Measurements from ENCODE around the gene ADGRV1.
"Not testable (repeated sequence)": the region's sequence is repeated elsewhere in the genome, so short reads cannot be mapped to it uniquely, and the experiment has no call there.

ADGRV1 gene

DNA sequence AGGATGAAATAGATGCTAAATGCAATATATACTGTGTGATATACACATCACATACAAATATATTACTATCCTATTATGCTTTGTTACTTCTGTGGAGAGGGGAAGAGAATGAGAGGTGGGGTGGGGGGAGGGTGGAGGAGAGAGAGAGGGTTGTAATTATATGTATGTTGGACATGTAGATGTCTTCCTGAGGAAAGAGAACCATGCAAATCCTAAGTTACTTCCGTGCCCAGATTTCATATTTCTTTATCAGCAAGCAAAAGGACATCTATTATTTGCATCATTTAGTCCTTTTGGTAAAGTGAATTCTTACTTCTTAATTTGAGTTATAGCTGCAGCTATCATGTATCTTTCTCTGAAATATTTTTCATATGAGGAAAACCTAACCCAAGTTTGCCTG lies 187.5 kb downstream of the ADGRV1 start:
- no peak for DNase-seq (ENCODE audit: low read depth)

DNA sequence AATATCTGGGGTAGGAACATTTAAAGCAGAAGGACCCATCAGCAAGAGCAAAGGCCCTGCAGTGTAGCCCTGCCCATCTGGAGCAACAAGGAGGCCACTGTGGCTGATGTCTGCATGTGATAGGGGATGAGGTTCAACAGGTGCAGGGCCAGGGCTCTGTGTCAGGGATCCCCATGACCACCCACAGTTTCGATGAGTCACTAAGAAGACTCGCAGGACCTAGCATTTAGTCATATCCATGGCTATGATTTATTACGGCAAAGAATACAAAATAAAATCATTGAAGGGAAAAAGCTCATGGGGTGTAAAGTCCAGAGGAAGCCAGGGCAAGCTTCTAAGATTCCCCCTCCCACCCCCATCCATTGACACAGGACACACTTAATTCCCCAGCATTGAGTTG lies 188.6 kb downstream of the ADGRV1 start:
- DNase-seq (ENCODE audit: low read depth): no peak

DNA sequence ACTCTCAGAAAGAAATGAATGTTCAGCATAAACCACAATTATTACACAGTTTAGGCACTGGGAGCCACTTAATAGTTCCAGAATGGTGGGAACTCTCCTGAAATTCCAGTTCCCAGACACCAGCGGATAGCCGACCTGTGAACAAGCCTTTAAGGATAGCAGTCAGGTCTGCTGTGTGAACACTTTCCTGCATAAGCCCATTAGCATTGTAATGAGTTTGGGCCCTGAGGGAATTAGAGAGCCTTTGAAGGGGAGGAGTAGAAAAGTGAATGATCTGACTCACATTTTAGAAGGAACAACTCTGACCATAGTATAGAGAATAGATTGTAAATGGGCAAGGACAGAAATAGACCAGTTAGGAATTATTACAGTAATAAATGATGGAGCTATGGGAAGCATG lies 189.1 kb downstream of the ADGRV1 start:
- no peak for DNase-seq (ENCODE audit: low read depth)

DNA sequence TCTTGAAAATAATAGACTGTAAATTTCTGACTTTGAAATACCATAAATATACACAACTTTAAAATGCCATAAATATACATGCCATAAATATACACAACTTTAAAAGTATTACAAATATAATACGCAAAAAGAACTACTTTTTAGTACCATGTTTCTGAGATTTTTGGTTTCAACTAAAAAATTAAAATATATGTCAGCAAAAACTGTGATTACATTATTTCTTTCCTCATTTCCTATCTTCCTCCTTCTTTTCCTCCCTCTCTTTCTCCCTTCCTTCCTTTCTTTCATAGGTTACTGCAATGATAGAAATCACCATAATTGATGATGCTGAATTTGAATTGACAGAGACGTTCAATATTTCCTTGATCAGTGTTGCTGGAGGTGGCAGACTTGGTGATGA lies 200.5 kb downstream of the ADGRV1 start:
- DNase-seq (ENCODE audit: low read depth): no peak

DNA sequence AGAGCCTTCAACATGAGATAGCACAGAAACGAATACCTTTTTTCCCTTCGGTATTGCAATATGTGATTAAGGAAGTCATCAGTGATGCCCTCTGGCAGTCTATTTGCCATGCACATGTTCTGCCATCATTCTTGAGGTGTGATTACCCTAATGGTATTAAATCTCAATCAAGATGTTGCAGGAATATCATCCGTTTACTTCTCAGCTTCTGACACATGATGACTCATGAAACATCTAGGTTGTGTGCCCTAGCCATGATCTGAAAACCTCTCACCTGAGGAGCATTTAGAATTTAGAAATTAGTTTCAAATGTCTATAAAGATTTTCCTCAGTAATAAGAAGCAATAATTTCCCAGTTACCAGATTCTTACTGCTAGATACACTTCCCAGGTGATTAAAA lies 209.1 kb downstream of the ADGRV1 start:
- no peak for DNase-seq (ENCODE audit: low read depth)

DNA sequence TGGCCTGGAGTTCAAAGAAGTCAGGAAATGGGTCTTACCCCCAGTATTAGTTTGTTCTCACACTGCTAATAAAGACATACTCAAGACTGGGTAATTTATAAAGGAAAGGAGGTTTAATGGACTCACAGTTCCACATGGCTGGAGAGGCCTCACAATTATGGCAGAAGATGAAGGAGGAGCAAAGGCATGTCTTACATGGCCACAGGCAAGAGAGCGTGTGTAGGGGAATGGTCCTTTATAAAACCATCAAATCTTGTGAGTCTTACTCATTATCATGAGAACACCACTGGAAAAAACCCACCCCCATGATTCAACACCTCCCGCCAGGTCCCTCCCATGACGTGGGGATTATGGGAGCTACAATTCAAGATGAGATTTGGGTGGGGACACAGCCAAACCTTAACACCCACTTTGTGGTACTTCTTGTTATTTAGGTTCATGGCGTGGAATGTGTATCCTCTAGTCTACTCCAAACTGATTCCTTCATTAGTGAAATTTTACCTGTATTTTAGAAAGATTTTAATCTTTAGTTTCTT lies 211.5 kb downstream of the ADGRV1 start:
- not testable (repeated sequence) for DNase-seq (ENCODE audit: low read depth)

DNA sequence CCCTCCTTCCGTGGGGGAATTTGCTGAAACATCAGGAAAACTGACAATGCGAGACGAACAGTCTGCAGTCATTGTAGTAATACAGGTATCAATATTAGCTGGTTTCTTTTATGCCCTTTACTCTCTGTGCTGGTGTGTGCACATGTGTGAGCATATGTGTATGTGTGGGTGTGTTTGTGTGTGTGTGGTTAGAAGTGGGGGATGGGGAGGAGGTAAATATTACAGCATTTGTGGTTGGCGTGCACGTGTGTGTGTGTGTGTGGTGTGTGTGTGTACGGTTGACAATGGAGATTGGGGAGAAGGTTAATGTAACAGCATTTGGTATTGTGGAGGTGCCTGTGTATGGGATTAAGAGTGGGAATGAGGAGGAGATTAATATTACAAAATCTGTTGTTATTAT lies 219.4 kb downstream of the ADGRV1 start:
- no peak for DNase-seq (ENCODE audit: low read depth)

DNA sequence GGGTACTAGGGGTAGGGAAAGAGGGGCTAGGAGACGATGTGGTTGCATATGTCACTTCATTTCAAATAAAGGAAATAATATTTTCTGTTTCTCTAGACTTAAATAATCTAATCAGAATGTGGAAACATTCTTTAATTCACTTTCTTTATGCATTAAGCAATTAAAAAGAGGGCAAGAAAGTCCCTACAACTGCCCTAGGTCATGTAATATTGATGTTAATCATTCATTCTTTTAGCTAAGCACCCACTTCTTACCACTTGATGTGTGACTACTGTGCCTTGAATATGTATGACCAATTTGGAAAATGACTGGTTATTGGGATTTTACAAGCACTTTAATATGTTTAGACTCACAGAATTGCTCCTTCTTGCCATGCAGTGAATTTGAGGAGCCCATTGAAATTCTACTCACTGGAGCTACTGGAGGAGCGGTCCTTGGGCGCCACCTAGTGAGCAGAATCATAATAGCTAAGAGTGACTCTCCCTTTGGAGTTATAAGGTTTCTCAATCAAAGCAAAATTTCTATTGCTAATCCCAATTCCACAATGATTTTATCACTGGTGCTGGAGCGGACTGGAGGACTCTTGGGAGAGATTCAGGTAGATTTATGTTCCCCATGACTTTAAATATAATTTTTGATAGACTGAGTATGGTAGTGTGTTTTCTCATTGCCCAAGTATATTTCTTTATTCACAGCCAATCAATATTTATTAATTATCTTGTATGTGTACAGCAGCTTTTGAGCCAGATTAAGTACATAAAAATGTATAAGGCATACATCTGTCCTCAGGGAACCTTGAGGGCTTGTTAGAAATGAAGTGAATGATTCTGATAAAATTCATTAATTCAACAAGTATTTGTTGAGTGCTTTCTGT lies 225.1 kb downstream of the ADGRV1 start:
- DNase-seq (ENCODE audit: low read depth): peak; percentile 47

DNA sequence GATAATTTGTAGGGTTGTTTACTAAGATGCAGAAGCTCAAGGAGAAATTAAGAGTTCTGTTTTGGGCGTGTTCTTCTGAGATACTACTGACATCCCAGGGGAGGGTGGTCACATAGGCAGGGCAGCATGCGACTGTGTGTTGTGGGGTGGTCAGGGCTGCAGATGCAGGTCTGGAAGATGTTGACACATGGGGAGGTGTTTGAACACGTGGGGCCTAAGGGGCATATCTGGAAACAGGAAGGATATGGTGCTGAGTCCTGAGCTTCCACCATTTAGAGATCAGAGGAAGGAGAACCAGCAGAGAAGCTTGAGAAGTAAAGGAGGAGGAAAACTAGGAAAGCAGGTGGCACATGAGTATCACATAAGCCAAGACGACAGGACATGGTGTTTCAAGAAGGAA lies 228.2 kb downstream of the ADGRV1 start:
- no peak for DNase-seq (ENCODE audit: low read depth)

DNA sequence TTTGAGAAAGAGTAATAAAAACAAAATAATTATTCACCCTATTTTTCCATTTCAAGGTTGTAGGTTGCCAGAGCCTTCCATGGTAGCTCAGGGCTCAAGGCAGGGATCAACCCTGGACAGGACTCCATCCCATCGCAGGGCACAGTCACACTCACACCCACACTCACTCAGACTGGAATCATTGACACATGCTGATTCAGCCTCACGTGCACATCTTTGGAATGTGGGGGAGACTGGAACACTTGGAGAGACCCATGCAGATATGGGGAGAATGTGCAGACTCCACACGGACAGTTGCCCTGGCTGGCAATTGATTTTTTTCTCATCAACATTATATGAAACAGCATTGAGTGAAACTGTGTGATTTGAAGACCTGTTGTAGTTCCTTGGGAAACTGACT lies 234.1 kb downstream of the ADGRV1 start:
- no peak for DNase-seq (ENCODE audit: low read depth)

DNA sequence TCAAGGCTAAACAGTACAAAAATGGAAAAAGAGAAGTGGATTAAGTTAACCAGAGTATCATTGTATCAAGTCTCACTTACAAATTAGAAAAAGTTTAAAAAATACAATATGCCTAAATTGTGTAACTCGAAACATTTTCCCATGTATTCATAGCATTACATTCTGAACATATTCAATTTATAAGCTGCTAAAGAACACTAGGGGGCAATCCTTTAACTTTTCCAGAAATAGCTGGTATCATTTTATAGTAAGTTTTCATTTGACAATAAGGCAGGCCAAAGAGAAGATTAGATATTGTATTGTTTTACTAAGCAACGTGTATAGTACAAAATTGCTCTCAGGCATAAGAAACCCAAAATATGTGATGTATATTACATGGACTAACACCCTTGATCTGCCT lies 234.6 kb downstream of the ADGRV1 start:
- no peak for DNase-seq (ENCODE audit: low read depth)

DNA sequence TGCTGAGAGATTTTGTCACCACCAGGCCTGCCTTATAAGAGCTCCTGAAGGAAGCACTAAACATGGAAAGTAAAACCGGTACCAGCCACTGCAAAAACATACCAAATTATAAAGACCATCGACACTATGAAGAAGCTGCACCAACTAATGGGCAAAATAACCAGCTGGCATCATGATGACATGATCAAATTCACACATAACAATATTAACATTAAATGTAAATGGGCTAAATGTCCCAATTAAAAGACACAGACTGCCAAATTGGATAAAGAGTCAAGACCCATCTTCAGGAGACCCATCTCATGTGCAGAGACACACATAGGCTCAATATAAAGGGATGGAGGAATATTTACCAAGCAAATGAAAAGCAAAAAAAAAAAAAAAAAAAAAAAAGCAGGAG lies 238.3 kb downstream of the ADGRV1 start:
- DNase-seq (ENCODE audit: low read depth): not testable (repeated sequence)

DNA sequence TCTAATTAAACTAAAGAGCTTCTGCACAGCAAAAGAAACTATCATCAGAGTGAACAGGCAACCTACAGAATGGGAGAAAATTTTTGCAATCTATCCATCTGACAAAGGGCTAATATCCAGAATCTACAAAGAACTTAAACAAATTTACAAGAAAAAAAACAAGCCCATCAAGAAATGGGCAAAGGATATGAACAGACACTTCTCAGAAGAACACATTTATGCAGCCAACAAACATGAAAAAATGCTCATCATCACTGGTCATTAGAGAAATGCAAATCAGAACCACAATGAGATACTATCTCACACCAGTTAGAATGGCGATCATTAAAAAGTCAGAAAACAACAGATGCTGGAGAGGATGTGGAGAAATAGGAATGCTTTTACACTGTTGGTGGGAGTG lies 241.5 kb downstream of the ADGRV1 start:
- not testable (repeated sequence) for DNase-seq (ENCODE audit: low read depth)

DNA sequence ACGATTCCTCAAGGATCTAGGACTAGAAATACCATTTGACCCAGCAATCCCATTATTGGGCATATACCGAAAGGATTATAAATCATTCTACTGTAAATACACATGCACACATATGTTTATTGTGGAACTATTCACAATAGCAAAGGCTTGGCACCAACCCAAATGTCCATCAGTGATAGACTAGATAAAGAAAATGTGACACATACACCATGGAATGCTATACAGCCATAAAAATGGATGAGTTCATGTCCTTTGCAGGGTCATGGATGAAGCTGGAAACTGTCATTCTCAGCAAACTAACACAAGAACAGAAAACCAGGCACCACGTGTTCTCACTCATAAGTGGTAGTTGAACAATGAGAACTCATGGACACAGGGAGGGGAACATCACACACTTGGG lies 241.9 kb downstream of the ADGRV1 start:
- not testable (repeated sequence) for DNase-seq (ENCODE audit: low read depth)

DNA sequence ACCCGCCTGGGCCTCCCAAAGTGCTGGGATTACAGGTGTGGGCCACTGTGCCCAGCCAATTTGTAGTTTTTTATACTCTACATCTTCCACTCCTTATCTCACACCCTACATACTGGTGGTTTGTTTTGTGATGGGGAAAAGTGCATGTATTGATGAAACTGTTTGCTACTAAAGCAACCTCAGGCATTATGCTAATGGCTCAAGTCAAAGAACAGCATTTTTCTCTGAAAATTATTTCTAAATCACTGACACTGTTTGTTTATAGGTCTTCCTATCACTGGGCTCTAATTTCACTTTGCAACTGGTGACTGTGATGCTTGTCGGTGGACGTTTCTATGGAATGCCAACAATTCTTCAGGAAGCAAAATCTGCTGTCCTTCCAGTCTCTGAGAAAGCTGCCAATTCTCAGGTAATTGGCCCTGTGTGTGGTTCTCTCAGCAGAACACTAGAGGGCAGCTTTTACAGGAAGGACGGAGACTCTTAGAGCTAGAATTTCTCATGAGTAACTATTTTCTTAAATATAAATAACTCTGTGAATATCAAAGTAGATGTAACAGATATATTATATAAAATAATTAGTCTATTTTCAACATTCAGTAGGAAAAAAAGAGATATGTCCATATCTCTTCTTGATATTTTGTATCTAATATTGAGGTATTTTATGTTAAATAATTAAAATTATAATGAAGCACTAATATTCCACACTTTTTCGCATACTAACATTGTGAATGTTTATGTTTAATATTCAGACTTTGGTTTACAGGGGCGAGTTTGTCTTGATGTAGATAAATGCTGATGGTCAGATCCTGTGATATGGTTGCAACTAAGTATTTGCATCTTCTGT lies 244.1 kb downstream of the ADGRV1 start:
- DNase-seq (ENCODE audit: low read depth): no peak

DNA sequence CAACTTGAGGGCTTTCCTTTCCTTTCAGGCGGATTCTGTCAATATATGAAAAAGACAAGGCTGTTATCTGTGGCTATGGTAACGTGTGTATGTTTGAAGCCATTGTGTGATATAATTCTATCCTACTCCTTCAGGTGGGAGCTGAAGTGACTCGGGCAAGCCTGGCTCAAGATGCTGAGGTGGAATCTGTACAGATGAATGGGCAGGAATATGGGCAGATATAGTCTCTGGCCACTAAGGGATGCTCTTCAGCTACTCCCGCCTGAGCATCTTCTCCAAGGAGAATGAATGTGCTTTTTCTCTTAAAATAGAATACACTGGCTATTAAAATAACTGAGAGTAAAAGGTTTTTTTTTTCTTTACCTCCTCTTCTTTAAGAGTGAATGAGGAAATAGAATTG lies 244.8 kb downstream of the ADGRV1 start:
- no peak for DNase-seq (ENCODE audit: low read depth)

DNA sequence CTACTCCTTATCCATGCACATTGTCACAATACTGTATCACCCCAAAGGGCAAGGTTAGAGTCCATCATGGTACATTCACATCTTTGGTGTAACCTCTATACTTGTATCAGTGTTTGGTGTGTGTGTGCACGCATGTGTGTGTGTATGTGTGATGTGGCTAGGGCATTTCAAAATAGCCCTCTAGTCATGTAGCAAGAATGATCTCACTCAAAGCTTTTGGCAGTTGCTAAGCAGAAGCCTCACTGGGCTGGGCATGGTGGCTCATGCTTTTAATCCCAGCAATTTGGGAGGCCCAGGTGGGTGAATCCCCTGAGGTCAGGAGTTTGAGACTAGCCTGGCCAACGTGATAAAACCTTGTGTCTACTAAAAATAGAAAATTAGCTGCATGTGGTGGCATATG lies 245.3 kb downstream of the ADGRV1 start:
- no peak for DNase-seq (ENCODE audit: low read depth)

DNA sequence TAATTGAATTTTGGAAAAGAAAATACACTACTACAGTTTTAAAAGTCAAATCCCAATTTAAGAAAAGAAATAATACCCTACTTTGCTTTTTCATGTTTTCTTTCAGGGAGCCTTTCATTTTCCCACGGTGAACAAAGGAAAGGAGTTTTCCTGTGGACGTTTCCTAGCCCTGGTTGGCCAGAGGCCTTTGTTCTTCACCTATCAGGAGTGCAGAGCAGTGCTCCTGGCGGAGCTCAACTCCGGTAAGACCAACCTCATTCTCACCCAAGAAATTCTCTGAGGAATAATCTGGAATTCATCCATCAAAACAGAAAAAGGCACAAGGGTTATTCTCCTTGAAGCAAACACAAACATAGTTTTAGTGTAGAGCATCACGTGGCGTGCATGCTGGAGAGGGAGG lies 248.9 kb downstream of the ADGRV1 start:
- DNase-seq (ENCODE audit: low read depth): no peak

DNA sequence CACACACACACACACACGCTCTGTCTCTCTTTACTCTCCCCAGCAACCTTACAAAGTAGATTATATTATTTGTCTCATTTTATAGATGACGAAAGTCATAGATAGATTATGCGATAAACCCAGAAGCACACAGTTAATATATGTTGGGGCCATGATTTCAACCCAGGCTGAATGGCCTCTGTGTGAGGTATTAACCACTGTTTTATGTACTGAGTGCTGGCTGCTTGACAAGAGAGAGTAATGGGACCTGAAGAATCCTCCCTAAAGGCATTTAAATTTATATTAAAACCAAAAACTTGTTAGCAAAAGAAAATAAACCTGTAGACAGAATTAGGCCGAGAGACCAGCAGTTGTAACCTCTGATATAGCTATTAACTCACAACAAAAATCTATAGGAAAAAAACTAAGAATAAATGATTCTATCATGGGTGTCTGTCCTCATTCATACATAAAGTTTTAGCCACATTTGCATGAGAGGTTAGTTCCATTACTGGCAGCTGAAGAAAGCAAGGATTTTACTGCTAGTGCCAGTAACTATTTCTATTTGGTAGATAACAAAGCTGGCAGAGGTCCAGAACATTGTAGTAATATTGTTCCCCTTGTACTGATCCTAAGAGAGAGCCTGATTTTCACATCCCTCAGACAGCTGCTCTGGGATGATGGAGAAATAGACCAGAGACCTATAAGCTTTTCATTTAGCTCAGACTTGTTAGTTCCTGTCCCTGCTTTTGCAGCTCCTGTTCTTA lies 250.9 kb downstream of the ADGRV1 start:
- no peak for DNase-seq (ENCODE audit: low read depth)

DNA sequence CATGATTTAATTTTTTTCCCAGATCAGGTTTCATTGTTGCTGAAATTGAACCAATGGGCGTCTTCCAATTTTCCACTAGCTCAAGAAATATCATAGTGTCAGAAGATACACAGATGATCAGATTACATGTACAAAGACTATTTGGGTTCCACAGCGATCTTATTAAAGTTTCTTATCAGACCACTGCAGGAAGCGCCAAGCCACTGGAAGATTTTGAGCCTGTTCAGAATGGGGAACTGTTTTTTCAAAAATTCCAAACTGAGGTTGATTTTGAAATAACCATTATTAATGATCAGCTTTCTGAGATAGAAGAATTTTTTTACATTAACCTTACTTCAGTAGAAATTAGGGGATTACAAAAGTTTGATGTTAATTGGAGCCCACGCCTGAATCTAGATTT lies 251.6 kb downstream of the ADGRV1 start:
- no peak for DNase-seq (ENCODE audit: low read depth)

DNA sequence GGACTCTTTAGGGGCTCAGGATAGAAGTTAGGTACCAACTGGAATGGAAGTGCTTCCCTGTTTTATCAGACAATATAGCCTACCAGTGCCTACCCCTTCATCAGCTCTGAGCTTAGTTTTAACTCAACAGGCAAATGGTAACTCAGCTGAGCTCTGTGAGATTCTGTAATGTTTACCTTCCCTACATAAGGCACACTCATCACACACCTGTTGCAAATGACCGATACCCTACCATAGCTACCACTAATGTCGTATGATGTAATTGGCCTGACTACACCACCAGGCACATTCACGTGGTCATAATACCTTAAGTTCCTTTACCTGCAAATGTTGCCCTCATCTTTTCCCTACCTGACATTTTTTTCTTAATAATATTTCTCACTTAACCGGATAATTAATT lies 254.8 kb downstream of the ADGRV1 start:
- no peak for DNase-seq (ENCODE audit: low read depth)

DNA sequence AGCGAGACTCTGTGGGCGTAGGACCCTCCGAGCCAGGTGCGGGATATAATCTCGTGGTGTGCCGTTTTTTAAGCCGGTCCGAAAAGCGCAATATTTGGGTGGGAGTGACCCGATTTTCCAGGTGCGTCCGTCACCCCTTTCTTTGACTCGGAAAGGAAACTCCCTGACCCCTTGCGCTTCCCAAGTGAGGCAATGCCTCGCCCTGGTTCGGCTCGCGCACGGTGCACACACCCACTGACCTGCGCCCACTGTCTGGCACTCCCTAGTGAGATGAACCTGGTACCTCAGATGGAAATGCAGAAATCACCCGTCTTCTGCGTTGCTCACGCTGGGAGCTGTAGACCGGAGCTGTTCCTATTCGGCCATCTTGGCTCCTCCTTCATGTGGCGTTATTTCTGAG lies 263.5 kb downstream of the ADGRV1 start:
- DNase-seq (ENCODE audit: low read depth): not testable (repeated sequence)

Data from stimulated activated CD8-positive, alpha-beta memory T cell treated with anti-CD3 and anti-CD28 coated beads, Interleukin-15, amount 100 ng/mL, for 24 hours (primary cell).